ENCODE data around the gene OMP. TPM values are rescaled to one million over a fixed set of nuclear protein-coding genes. Genes with fewer than 3 reads are reported as not detected.

The OMP gene
- total and polyA plus RNA-seq, 3 donors from 2014 or later: 1.7 to 6.7 TPM; not detected in 1

DNA sequence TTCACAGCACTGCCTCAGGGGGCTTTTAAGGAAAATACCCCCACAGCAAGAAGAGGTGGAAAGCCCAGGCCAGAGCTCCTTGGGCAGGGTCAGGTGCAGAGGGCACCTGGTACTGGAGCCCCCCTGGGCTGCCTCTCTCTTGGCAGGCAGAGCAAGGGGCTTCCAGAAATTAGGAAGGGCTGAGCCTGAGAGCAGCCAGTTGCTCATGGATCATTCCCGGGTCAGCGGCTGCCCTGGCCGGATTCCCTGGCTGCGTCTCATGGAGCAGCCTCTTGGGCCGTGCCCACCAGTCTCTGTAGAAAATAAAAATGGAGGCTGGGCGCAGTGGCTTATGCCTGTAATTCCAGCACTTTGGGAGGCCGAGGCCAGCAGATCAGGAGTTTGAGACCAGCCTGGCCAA, 10.3 kb upstream of the OMP start:
- no peak for DNase-seq
- intact Hi-C loops (cut with DNase I; ENCODE audit: low total_unique reads): no loop called here
- no peak for TF ChIP-seq POLR2A (IDR thresholded peaks at IDR 0.05)
- TF ChIP-seq, protein P1, sequence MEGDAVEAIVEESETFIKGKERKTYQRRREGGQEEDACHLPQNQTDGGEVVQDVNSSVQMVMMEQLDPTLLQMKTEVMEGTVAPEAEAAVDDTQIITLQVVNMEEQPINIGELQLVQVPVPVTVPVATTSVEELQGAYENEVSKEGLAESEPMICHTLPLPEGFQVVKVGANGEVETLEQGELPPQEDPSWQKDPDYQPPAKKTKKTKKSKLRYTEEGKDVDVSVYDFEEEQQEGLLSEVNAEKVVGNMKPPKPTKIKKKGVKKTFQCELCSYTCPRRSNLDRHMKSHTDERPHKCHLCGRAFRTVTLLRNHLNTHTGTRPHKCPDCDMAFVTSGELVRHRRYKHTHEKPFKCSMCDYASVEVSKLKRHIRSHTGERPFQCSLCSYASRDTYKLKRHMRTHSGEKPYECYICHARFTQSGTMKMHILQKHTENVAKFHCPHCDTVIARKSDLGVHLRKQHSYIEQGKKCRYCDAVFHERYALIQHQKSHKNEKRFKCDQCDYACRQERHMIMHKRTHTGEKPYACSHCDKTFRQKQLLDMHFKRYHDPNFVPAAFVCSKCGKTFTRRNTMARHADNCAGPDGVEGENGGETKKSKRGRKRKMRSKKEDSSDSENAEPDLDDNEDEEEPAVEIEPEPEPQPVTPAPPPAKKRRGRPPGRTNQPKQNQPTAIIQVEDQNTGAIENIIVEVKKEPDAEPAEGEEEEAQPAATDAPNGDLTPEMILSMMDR (IDR thresholded peaks at IDR 0.05): no peak
- Histone ChIP-seq H3K27me3 (no peaks in the 10 kb centered on the region), H3K9me3 (no peaks in the 10 kb centered on the region), H3K27ac (no peak overlapping the region), H3K4me3 (no peak overlapping the region), H3K4me1 (peaks cover 29% of the 10 kb centered on the region), H3K36me3 (ENCODE audit: low read depth, missing control alignments) (no peaks in the 10 kb centered on the region)
- 49 to 72% methylated on average over 7 of the region's 7 CpGs for WGBS, 2 donors

DNA sequence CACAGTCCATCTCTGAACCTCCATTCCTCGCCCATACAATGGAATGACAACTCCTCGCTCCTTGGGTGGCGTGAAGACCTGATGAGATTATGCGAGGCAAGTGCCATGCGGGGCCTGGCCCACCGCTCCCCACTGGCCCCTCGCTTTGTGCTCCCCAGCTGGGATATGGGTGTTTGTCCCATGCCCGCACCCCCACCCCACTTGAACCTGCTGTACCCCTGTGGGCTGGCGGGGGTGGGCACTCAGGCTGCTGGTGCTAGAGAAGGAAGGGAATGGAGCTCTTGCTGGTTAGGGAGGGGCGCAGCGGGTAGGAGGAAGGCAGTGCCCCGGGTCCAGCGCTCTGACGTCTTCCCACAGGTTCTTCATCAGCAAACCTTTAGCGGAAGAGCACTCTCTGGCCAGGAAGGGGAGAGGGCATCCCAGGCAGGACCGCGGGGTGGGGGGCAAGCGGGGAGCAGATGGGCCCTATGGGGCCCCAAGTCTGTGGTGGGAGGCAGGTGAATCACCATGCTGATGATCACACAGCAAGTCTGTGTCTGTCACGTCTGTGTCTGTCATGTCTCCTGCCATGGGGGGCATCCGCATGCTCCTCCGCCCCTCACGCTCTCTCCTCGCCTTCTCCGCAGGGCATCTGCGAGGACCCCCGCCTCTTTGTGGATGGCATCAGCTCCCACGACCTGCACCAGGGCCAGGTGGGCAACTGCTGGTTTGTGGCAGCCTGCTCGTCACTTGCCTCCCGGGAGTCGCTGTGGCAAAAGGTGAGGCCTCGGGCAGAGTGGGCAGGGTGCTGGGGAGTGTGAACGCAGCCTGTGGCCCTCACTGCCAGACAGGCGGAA, 9.4 kb upstream of the OMP start:
- H3K4me3 ChIP-seq: no peak overlapping the region
- WGBS, 2 donors: 92 to 93% methylated on average over 29 to 33 of the region's 33 CpGs
- no peaks in the 10 kb centered on the region for H3K36me3 ChIP-seq (ENCODE audit: low read depth, missing control alignments)
- intact Hi-C loops (cut with DNase I; ENCODE audit: low total_unique reads): no loop called here
- peaks cover 21% of the 10 kb centered on the region for H3K4me1 ChIP-seq
- DNase-seq: no peak
- H3K27ac ChIP-seq: no peak overlapping the region
- H3K9me3 ChIP-seq: no peaks in the 10 kb centered on the region
- TF ChIP-seq POLR2A (IDR thresholded peaks at IDR 0.05): no peak
- TF ChIP-seq, protein P1 (IDR thresholded peaks at IDR 0.05): no peak
- no peaks in the 10 kb centered on the region for H3K27me3 ChIP-seq

DNA sequence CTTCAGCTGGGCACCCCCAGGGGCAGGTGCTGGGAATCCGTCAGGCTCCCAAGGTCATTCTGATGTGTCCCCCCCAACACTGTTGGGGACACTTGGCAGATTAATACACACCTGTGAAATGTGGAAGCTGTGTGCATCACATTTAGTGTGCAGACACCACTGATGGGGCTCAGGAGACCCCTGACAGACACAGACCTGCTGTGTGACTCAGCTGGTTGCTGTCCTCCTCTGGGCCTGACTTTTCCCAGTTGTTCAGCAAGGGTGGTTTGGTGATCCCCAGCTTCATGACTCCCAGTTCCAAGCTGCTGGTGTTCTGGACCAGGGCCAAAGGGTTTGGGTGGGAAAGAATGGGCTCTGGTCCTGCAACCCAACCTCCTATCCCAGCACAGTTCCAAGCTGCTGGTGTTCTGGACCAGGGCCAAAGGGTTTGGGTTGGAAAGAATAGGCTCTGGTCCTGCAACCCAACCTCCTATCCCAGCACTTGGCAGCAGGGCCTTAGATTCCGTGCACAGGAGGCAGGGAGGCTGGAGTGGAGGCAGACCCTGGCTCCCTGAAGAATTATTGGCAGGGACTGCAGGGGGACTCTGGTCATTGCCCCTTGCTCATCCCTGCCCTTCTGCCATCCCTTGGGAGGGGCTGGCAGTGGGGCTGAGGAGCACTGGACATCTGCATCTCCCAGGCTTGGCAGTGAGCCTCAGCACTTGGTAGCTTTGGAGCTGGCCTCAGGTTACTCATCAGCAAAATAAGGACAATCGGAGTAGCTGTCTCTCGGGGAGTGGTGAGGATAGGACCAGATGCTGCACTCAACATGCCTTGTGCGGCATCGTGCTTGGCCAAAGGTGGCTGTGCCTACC, 8.4 kb upstream of the OMP start:
- peaks cover 15% of the 10 kb centered on the region for H3K4me1 ChIP-seq
- H3K4me3 ChIP-seq: no peak overlapping the region
- no peak for TF ChIP-seq POLR2A (IDR thresholded peaks at IDR 0.05)
- TF ChIP-seq, protein P1 (IDR thresholded peaks at IDR 0.05): no peak
- H3K27ac ChIP-seq: no peak overlapping the region
- WGBS, 2 donors: 80 to 84% methylated on average over 1 to 6 of the region's 6 CpGs
- intact Hi-C loops (cut with DNase I; ENCODE audit: low total_unique reads): no loop called here
- no peaks in the 10 kb centered on the region for H3K9me3 ChIP-seq
- H3K36me3 ChIP-seq (ENCODE audit: low read depth, missing control alignments): no peaks in the 10 kb centered on the region
- no peak for DNase-seq
- H3K27me3 ChIP-seq: no peaks in the 10 kb centered on the region

DNA sequence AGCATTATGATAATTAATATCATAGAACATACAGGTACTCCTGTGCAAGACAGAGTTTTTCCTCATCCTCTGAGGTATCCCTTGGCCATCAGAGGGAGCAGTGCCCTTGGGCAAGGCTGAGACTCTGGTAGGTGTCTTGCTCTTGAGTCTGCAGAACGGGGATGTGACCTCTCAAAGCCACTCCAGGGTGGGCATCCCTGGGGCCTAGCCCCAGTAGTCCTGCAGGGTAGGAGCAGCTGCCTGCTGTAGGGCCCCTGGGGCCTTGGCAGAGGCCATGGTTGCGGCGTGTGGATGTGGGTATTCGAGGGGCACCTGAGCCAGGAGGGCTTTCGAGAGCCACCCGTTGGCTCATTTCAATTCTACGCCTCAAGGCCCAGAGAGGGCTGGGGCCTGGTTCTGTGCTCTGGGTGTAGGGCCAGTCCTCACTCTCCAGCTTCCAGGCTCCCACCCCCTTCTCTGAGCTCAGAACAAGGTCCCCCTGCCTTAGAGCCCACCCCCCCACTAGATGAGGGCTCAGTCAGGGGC, 7.7 kb upstream of the OMP start:
- H3K9me3 ChIP-seq: no peaks in the 10 kb centered on the region
- H3K27me3 ChIP-seq: no peaks in the 10 kb centered on the region
- H3K4me1 ChIP-seq: peaks cover 15% of the 10 kb centered on the region
- no peak overlapping the region for H3K27ac ChIP-seq
- H3K4me3 ChIP-seq: no peak overlapping the region
- DNase-seq: no peak
- no peak for TF ChIP-seq POLR2A (IDR thresholded peaks at IDR 0.05)
- TF ChIP-seq, protein P1 (IDR thresholded peaks at IDR 0.05): no peak
- WGBS, 2 donors: 94 to 98% methylated on average over 6 to 7 of the region's 7 CpGs
- H3K36me3 ChIP-seq (ENCODE audit: low read depth, missing control alignments): no peaks in the 10 kb centered on the region
- intact Hi-C loops (cut with DNase I; ENCODE audit: low total_unique reads): no loop called here
